Esophagus muscularis mucosa (tissue), 4 donors: ENCODE results near the gene PYGB. TPM values are rescaled to one million over a fixed set of nuclear protein-coding genes. Genes with fewer than 3 reads are reported as not detected.
A peak's percentile ranks its signal among the peaks of the same experiment; 100 is the strongest.

Experiments
- DNase-seq: peaks from one replicate; pipeline ENCODE4 v3.0.0-alpha.2; 2017; ENCODE audit errors: extremely low spot score
- H3K27ac ChIP-seq, 4 donors: fragments of 200-600 bp; sonication (generic); replicated peaks in 1 of 4; 1 replicate in 3 of 4; 2 replicates in 1 of 4; pipeline ENCODE4 v1.5.1; 2016 to 2019; ENCODE audit warnings: mild to moderate bottlenecking in 1 of 4
- H3K27me3 ChIP-seq, 4 donors: fragments of 200-600 bp; sonication (generic); one replicate each; pipeline versions ENCODE4 v1.5.1 to v1.6.0; 2016 to 2019
- H3K36me3 ChIP-seq, 4 donors: fragments of 200-600 bp; sonication (generic); one replicate each; pipeline ENCODE4 v1.5.1; 2016 to 2019
- H3K4me1 ChIP-seq, 4 donors: fragments of 200-600 bp; sonication (generic); one replicate each; pipeline ENCODE4 v1.5.1; 2016 to 2019
- H3K4me3 ChIP-seq, 4 donors: fragments of 200-600 bp; sonication (generic); 1 replicate in 2 of 4; 2 replicates in 2 of 4; pipeline ENCODE4 v1.5.1; 2016 to 2019; ENCODE audit warnings: mild to moderate bottlenecking in 4 of 4, moderate library complexity in 1 of 4
- H3K9me3 ChIP-seq, 4 donors: fragments of 200-600 bp; sonication (generic); 1 replicate in 3 of 4; 2 replicates in 1 of 4; pipeline ENCODE4 v1.5.1; 2016 to 2019
- EP300 ChIP-seq: sonication (generic); formaldehyde crosslinking; IDR thresholded peaks from one replicate; pipeline ENCODE4 v1.6.1; 2017; ENCODE audit warnings: antibody characterized with exemption
- POLR2A ChIP-seq: fragments of 450-650 bp; IDR thresholded peaks from one replicate; pipeline ENCODE4 v1.6.1; 2017; ENCODE audit warnings: antibody characterized with exemption, moderate library complexity, mild to moderate bottlenecking, low read depth
- POLR2AphosphoS5 ChIP-seq, 2 donors: sonication (generic); formaldehyde crosslinking; IDR thresholded peaks; one replicate each; pipeline ENCODE4 v1.6.1; 2017; ENCODE audit warnings: antibody characterized with exemption in 2 of 2
- WGBS: methylation state at CpG from one replicate; pipeline ENCODE4 v1.1.5; 2018; 5-methylcytosine and 5-hydroxymethylcytosine counted together
- intact Hi-C: fragments of 100-400 bp; cut with DNase I; formaldehyde crosslinking; loops from one replicate; pipeline ENCODE4 v1.15.1; 2023
- total RNA-seq, 4 donors: library from RNA; depleted of rRNA; stranded (reverse); fragments of >200 nt; gene quantifications; one replicate each; pipeline versions ENCODE4 v1.1.0 to v1.2.1, GENCODE V29; 2016
- TF ChIP-seq, protein P1 (sequence below), 3 experiments: fragments of 200-600 bp in 2 of 3; fragments of 450-650 bp in 1 of 3; sonication (generic) in 2 of 3; IDR thresholded peaks; one replicate each; pipeline ENCODE4 v1.5.1; 2017 to 2019; ENCODE audit warnings: antibody characterized with exemption in 3 of 3, mild to moderate bottlenecking in 2 of 3, moderate library complexity in 1 of 3

Gene PYGB
- total RNA-seq, 4 donors from 2014 or later, result 398 to 632 (median 462) TPM

DNA sequence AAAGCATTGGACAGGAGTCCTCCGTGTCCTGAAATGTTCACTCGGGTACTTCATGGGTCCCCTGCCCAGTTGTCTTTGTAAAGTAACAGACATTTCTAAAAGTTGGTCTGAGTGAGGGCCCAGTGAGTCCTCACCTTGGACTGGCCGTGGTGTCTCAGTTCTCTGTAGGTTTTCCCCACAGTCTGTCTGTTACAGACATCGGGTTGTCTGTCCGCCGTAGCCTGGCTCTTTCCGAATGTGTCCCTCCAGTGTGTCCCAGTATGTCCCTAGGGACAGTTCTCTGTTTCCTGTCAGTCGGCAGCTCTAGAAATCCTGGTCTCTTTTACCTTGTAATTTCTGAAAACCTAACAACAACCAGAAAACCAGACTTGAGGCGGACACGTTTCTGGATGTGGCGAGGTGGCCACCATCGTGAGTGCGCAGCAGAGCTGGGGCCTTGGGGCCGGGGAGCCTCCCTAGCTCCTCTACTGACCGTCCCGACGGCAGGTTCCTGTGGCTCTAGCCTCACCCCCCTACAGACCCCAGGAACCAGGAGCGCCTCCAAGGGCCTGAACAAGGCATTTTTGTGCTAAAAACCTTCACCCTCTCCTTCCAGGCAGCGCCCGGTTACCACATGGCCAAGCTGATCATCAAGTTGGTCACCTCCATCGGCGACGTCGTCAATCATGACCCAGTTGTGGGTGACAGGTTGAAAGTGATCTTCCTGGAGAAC lies 42.2 kb downstream of the PYGB start:
- no peaks in the 10 kb centered on the region for H3K9me3 ChIP-seq
- no peaks in the 10 kb centered on the region for H3K27me3 ChIP-seq
- no peak for DNase-seq
- peak overlapping the region in 3 of 4 donors; percentile 30 to 77 (median 72) for H3K27ac ChIP-seq
- H3K4me1 ChIP-seq, result peaks cover 25 to 41% (median 33%) of the 10 kb centered on the region in 4 donors
- WGBS, result 91% methylated on average over 24 of the region's 24 CpGs
- peaks cover 64 to 92% (median 85%) of the 10 kb centered on the region in 4 donors for H3K36me3 ChIP-seq
- no peak overlapping the region for H3K4me3 ChIP-seq
- no peak for TF ChIP-seq POLR2A
- no peak for TF ChIP-seq EP300
- TF ChIP-seq, protein P1, sequence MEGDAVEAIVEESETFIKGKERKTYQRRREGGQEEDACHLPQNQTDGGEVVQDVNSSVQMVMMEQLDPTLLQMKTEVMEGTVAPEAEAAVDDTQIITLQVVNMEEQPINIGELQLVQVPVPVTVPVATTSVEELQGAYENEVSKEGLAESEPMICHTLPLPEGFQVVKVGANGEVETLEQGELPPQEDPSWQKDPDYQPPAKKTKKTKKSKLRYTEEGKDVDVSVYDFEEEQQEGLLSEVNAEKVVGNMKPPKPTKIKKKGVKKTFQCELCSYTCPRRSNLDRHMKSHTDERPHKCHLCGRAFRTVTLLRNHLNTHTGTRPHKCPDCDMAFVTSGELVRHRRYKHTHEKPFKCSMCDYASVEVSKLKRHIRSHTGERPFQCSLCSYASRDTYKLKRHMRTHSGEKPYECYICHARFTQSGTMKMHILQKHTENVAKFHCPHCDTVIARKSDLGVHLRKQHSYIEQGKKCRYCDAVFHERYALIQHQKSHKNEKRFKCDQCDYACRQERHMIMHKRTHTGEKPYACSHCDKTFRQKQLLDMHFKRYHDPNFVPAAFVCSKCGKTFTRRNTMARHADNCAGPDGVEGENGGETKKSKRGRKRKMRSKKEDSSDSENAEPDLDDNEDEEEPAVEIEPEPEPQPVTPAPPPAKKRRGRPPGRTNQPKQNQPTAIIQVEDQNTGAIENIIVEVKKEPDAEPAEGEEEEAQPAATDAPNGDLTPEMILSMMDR (IDR thresholded peaks at IDR 0.05), result no peak
- no peak for TF ChIP-seq POLR2AphosphoS5 (IDR thresholded peaks at IDR 0.05)
- intact Hi-C loops, result loop anchor here (10.0 kb wide), 2 partner anchors 225 to 295 kb away; partner anchors contain the start of gene APMAP

DNA sequence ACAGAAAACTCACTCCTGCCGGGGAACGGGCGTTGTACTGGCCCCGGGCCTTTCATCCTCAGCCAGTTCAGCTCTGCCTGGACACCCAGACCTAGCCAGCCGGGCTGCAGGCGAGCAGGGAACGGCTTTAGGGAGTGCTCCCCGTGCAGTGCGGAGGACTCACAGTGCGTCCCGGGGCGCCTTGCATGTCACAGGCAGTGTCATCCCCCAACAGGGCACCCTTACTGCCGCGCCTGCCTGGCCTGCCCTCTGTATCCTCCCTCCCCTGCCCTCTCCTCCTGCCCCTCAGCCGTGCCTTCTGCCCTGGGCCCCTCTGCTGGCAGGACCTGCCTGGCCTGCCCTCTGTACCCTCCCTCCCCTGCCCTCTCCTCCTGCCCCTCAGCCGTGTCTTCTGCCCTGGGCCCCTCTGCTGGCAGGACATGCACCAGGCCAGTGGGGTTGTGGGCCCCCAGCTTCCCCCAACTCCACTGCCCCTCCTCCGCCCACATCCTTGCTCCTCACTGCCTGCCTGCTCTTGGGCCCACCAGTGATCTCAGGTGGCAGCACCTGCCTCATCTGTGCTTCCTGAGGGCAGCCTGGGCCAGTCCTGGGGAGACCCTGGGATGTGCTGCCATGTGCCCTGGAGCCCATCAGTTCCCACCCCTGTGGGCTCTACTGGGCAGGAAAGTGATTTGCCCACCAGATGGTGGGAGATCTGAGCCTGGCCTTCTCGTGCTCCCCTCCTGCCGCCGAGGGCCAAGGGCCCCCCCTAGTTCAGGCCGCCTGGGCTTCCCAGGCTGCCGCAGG lies 43.0 kb downstream of the PYGB start:
- H3K4me3 ChIP-seq, result no peak overlapping the region
- H3K36me3 ChIP-seq, result peaks cover 56 to 89% (median 83%) of the 10 kb centered on the region in 4 donors
- 84% methylated on average over 14 of the region's 22 CpGs for WGBS
- intact Hi-C loops, result loop anchor here (10.0 kb wide), 2 partner anchors 226 to 296 kb away; partner anchors contain the start of gene APMAP
- TF ChIP-seq POLR2A, result no peak
- TF ChIP-seq EP300, result no peak
- TF ChIP-seq, protein P1 (IDR thresholded peaks at IDR 0.05), result no peak
- no peak for TF ChIP-seq POLR2AphosphoS5 (IDR thresholded peaks at IDR 0.05)
- H3K4me1 ChIP-seq, result peaks cover 33 to 49% (median 41%) of the 10 kb centered on the region in 4 donors
- no peak for DNase-seq
- H3K27ac ChIP-seq, result peak overlapping the region; percentile 52 to 77 (median 64)
- H3K9me3 ChIP-seq, result no peaks in the 10 kb centered on the region
- H3K27me3 ChIP-seq, result no peaks in the 10 kb centered on the region

DNA sequence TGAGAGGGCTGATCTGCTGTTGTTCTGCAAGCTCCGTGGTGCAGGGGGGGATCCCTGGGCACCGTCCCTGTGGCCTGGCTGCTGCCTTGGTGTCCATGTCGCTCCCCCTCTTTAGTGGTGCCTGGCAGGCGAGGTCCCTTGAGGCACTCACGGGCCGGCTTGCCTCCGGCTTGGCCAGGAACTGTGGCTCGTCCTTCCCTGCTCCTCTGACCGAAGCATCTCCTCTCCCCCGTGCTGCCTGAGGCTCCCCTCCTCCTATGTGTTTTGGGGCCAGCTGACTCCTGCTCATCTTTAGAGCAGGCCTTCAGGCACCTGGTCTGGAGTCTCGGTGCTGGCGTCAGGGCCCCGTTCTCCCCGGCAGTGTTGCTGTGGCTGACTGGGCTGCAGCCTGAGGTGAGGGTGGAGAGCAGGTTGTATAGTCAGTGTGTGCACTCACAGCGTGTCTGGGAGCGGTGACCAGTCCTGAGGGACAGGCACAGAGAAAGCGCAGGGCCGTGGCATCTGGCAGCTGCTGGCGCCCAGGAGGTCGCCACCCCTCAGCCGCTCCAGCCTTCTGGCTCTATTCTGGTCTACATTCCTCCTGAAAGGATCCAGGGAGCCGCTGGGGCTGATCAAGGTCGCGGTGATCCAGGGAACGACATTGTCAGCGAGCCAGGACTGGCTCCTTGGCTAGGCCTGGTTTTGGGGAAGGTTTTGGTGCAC lies 43.7 kb downstream of the PYGB start:
- Histone ChIP-seq H3K27ac (peak overlapping the region; percentile 52 to 77 (median 72)), H3K27me3 (no peaks in the 10 kb centered on the region), H3K4me3 (no peak overlapping the region), H3K4me1 (peaks cover 40 to 56% (median 48%) of the 10 kb centered on the region in 4 donors), H3K36me3 (peaks cover 50 to 89% (median 83%) of the 10 kb centered on the region in 4 donors), H3K9me3 (no peaks in the 10 kb centered on the region)
- WGBS, result 94% methylated on average over 6 of the region's 26 CpGs
- no peak for DNase-seq
- intact Hi-C loops, result loop anchor here (10.0 kb wide), 2 partner anchors 227 to 297 kb away; partner anchors contain the start of gene APMAP
- TF ChIP-seq POLR2AphosphoS5 (IDR thresholded peaks at IDR 0.05), result no peak
- TF ChIP-seq POLR2A, result no peak
- TF ChIP-seq, protein P1 (IDR thresholded peaks at IDR 0.05), result no peak
- no peak for TF ChIP-seq EP300

DNA sequence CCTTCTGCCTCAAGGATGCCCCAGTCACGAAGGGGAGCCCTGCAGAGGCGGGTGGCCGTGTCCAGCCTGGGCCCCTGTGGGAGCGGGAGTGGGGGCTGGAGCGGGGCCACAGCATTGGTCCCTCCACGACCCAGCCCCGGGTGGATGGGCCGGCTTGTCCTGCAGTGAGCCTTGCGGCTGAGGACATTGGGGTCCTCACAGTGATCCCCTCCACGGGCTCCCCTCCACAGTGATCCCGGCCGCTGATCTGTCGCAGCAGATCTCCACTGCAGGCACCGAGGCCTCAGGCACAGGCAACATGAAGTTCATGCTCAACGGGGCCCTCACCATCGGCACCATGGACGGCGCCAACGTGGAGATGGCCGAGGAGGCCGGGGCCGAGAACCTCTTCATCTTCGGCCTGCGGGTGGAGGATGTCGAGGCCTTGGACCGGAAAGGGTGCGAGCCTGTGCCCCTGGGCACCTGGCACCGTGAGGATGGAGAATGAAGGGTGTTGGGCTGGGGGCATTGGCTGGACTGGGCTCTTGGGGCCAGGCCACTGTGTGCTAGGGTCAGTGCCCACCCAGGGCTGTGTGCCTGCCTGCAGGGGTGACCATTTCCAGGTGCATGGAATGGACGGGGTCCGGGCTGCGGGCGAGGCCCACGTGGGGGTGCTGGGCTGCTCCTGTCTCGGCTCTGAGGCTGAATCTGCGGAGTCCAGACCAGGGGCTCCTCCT lies 44.4 kb downstream of the PYGB start:
- DNase-seq, result no peak
- H3K9me3 ChIP-seq, result no peaks in the 10 kb centered on the region
- TF ChIP-seq POLR2A (no peak), EP300 (no peak), POLR2AphosphoS5 (IDR thresholded peaks at IDR 0.05) (no peak)
- TF ChIP-seq, protein P1 (IDR thresholded peaks at IDR 0.05), result no peak
- peak overlapping the region; percentile 52 to 77 (median 72) for H3K27ac ChIP-seq
- H3K4me1 ChIP-seq, result peaks cover 42 to 62% (median 55%) of the 10 kb centered on the region in 4 donors
- intact Hi-C loops, result loop anchor here (10.0 kb wide), 2 partner anchors 228 to 298 kb away; partner anchors contain the start of gene APMAP
- H3K4me3 ChIP-seq, result no peak overlapping the region
- no peaks in the 10 kb centered on the region for H3K27me3 ChIP-seq
- H3K36me3 ChIP-seq, result peaks cover 46 to 89% (median 83%) of the 10 kb centered on the region in 4 donors
- WGBS, result 93% methylated on average over 12 of the region's 35 CpGs
